SH-SY5Y (cell line): ENCODE measurements around the gene ISL2.

Experiments
- GATA2 ChIP-seq: IDR thresholded peaks from 2 replicates; pipeline ENCODE4 v1.6.1; 2011; ENCODE audit warnings: mild to moderate bottlenecking, low read depth, low read length
- GATA3 ChIP-seq: IDR thresholded peaks from 2 replicates; pipeline ENCODE4 v1.6.1; 2011; ENCODE audit warnings: low read depth, mild to moderate bottlenecking, low read length, moderate library complexity

- no peak for TF ChIP-seq GATA2
- TF ChIP-seq GATA3 = no peak
Measured at GRCh38 chr15:76386926-76387325, 50.4 kb downstream of the ISL2 start.
